ENCODE measurements around the gene DISC1.

- TF ChIP-seq CTCF (IDR thresholded peaks at IDR 0.05) (no peak), POLR2A (IDR thresholded peaks at IDR 0.05) (no peak)
Measured at GRCh38 chr1:231715816-231716722, 89.5 kb downstream of the DISC1 start.
